Middle frontal gyrus (tissue), 1 donor: ENCODE measurements around the gene ASTN1.

ENCODE experiments used
- DNase-seq: peaks from one replicate; pipeline ENCODE4 v3.0.0-alpha.2; 2015; ENCODE audit warnings: low spot score; ENCODE audit errors: extremely low spot score

Gene ASTN1

GRCh38 chr1:176841238-176841637 lies 323.3 kb downstream of the ASTN1 start:
- no peak for DNase-seq

- no peak for DNase-seq
Measured at GRCh38 chr1:176839216-176839615, 325.3 kb downstream of the ASTN1 start.

DNA sequence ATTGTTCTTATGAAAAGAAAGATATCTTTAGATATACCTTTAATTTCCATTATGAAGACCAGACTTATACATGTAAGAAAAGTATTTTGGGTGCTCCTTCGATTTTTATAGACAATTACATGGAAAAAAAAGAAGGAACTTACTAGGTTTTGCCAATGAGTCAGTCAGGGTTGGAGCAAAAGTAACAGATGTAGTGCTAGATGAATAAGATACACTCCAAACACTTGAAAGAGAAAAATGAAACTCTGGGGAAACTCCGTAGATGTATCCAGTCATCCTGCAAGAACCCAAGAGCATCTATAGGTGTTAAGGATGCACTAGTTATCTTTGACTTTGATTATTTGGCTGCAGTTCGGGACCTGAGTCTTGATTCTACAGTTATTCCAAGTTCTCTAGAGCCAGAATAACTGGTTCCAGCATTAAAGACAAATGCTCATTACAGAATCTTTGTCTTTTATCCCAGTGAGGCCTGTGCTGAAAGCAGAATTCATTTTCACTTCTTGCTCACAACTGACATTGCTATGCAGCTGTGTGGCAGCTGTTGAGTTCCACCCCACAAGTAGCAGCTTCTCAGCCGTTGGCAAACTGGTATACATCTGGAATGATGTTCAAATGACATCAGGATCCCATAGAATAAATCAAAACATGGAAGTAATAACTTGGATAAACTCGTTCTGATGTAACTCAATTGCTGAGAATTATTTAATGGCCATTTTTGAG lies 326.1 kb downstream of the ASTN1 start:
- no peak for DNase-seq

DNA sequence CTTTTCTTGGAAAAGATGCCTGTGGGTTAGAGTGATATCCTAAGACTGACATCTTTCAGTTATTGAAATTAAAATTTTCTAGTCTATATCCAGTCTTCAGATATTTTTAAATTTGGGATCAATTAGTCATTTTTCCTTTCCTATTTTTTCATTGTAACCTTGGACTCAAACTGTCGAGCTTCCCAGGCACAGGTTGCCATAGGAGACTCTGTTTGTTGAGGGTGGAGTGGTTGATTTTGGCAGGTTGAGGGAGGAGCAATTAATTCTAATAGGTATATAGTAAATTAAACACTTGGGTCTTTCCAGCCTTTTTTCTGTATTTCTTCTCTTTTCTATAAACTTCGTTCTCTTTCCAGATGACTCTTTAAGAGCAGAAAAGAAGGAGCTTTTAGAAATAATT lies 326.8 kb downstream of the ASTN1 start:
- DNase-seq = no peak

DNA sequence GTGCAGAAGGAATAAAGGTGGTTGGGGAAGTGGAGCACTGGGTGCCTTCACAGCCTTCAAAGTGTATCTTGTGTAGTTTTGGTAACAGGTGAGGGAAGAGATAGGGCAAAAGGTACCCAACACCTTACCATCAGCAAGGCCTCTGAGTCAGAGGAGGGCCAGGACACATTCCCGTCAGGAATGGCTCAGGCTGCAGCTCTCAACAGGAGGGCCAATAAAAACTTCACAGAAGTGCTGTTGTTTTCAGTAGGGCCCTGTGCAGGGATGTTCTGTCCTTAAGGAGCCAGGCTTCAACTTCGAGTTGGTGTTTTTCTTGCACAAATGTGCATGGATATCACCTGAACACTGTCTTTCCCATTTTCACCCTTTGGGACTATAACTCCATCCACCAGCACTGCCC lies 333.4 kb downstream of the ASTN1 start:
- DNase-seq = no peak

GRCh38 chr1:176829261-176829660 lies 335.3 kb downstream of the ASTN1 start:
- DNase-seq = no peak

DNA sequence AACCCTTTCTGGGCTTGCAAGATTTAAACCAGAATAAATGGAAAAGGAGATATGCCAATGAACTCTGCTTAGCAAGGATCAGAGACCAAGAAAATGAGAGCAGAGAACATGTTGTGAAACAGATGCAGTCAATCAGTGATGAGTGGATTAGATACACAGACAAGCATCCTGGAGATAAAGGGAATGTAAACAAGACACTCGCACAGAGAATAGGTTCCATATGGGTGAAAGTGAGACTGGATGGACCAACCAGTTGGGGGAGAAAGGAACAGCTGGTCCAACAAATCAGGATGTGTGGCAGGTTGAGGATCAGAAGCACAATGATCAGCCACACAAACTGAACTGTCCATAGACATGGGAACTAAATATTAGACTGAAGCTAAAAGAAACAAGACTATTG lies 338.2 kb downstream of the ASTN1 start:
- DNase-seq = no peak

- no peak for DNase-seq
Measured at GRCh38 chr1:176820391-176821031, 344.0 kb downstream of the ASTN1 start.

DNA sequence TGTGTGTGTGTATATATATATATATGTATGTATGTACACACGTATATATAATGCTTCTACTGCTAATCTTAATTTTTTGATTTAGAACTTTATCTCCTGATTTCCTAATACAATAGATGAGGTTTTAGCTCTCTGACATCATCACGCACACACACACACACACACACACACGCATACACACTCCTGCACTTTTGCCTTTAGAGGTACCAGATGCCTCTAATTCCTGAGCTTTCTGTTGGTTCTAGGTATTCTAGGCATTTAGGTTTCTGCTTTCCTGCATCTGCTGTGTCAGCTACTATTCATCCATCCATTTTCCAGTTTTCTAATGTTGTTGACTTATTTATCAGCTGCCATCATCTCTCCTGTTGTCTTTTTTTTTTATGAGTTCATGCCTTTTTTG lies 348.3 kb downstream of the ASTN1 start:
- no peak for DNase-seq

- no peak for DNase-seq
Measured at GRCh38 chr1:176815621-176816020, 348.9 kb downstream of the ASTN1 start.

DNA sequence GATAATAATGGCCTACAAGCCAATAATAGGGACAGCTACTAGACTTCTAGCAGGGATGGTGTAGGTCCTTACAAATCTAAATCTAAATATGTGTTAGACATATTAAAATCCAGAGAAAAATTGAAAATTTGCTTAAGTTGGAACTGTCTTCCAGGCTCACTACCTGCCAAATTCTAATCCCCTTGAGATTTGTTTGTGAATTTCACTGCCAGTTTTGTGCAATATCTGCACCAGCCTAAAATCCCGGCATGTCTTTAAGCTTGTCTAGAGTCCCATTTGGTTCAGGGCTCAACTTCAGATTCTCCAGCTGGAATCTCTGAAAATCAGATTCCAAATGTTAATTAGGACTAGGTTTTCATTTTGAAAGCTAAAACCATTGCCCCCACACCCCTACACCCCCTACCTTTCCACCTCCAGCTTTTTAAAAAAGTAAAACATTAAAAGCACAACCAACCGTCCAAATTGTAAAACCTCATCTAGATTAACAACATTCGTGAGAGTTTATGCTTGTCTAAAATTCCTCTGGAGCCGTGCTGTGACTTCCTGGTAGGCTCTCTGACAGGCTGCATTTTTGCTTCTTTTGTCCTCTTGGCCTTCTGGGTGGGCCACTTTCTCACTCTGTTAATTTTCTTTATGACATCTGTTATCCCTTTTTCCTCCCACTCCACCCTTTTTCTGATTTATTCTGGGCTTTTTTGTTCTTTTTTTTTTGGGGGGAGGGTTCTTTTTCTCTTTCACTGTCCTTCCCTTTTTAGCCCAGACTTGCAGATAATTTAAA lies 352.8 kb downstream of the ASTN1 start:
- no peak for DNase-seq

DNA sequence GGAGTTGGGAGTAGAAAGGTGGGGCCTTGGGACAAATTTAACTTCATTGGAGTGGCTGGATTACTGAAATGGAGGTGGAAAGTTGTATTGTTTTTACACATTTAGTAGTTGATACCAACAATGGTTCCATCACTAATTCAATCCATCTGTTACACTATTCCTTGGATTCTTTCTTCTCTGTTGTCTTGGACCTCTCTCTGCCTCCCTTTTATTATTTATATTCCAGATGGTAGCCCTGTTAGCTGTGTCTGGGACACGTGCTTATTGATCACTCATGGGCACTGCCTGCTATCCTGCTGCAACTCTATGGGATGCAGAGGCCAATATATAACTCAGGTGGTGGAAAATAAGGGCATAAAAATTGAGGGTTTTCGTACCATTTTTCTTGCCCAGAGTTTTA lies 355.2 kb downstream of the ASTN1 start:
- DNase-seq = no peak
